Type B pancreatic cell (in vitro differentiated cells): ENCODE results near the gene TLR8. TPM values are rescaled to one million over a fixed set of nuclear protein-coding genes. Genes with fewer than 3 reads are reported as not detected.

Experiments used
- DNase-seq: peaks from one replicate; pipeline ENCODE4 v3.0.0; 2021; ENCODE audit warnings: mixed read lengths; ENCODE audit not compliant: unreplicated experiment; ENCODE audit errors: extremely low spot score
- H3K27ac Mint-ChIP-seq: 2 replicates; pipeline ENCODE4 v1.8.0; 2021; ENCODE audit warnings: mild to moderate bottlenecking, mixed read lengths
- H3K27me3 Mint-ChIP-seq: 2 replicates; pipeline ENCODE4 v1.8.0; 2021; ENCODE audit warnings: mixed read lengths
- H3K36me3 Mint-ChIP-seq: 2 replicates; pipeline ENCODE4 v1.8.0; 2021; ENCODE audit warnings: mixed read lengths
- H3K4me1 Mint-ChIP-seq: one replicate; pipeline ENCODE4 v1.8.0; 2021; ENCODE audit warnings: mixed read lengths; ENCODE audit not compliant: unreplicated experiment
- H3K4me3 Mint-ChIP-seq: 2 replicates; pipeline ENCODE4 v1.8.0; 2021; ENCODE audit warnings: mild to moderate bottlenecking, mixed read lengths
- H3K9me3 Mint-ChIP-seq: 2 replicates; pipeline ENCODE4 v1.8.0; 2021; ENCODE audit warnings: mixed read lengths
- total RNA-seq: library from RNA; stranded (reverse); gene quantifications from 2 replicates; pipeline ENCODE4 v1.2.1, GENCODE V29; 2021; ENCODE audit warnings: low replicate concordance
- TF ChIP-seq, protein P1 (sequence below): fragments of 200-600 bp; sonication (generic); conservative IDR thresholded peaks from 2 replicates; pipeline ENCODE4 v1.5.0; 2021; ENCODE audit warnings: antibody characterized with exemption, mild to moderate bottlenecking

The TLR8 gene
- total RNA-seq, 1 donor from 2014 or later: not detected

DNA sequence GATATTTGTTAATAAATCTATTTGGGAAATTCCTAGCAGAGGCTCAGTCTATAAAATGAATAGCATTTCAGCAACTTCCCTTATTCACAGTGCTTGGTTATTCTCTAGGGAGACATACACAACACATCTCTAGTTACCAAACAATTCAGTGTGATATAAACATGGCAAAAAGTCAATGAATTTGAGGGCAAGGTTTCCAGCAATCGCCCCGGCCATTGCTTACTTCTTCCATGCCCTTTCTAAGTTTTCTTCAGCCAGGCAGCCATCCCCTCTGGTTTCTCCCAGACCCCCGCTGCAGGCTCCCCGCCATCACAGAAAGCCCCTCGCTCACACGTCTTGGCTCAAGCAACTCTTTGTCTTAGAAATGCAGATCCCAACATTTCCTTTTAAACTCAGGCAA lies 35.2 kb upstream of the TLR8 start:
- Mint-ChIP-seq H3K4me3 (no peak overlapping the region), H3K27me3 (no peaks in the 10 kb centered on the region), H3K4me1 (no peaks in the 10 kb centered on the region), H3K36me3 (no peaks in the 10 kb centered on the region), H3K9me3 (peaks cover 13% of the 10 kb centered on the region), H3K27ac (no peak overlapping the region)
- TF ChIP-seq, protein P1, sequence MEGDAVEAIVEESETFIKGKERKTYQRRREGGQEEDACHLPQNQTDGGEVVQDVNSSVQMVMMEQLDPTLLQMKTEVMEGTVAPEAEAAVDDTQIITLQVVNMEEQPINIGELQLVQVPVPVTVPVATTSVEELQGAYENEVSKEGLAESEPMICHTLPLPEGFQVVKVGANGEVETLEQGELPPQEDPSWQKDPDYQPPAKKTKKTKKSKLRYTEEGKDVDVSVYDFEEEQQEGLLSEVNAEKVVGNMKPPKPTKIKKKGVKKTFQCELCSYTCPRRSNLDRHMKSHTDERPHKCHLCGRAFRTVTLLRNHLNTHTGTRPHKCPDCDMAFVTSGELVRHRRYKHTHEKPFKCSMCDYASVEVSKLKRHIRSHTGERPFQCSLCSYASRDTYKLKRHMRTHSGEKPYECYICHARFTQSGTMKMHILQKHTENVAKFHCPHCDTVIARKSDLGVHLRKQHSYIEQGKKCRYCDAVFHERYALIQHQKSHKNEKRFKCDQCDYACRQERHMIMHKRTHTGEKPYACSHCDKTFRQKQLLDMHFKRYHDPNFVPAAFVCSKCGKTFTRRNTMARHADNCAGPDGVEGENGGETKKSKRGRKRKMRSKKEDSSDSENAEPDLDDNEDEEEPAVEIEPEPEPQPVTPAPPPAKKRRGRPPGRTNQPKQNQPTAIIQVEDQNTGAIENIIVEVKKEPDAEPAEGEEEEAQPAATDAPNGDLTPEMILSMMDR: no peak
- DNase-seq: no peak

DNA sequence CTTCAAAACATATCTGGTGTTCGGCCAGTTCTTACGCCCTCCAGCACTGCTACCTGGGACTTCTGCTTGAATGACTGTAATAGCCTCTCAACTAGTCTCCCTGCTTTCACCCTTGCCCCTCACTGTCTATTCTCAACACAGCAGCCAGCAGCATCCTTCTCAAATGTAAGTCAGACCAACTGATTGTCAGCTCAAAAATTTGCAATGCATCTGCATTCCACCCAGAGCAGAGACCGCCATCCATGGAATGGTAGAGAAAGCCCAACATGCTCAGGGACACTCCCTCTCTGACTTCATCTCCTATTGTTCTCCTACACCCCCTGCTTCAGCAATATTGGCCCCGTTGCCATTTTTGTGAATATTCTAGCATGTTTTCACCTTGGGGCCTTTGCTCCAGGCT lies 33.7 kb upstream of the TLR8 start:
- no peaks in the 10 kb centered on the region for H3K36me3 Mint-ChIP-seq
- TF ChIP-seq, protein P1: no peak
- DNase-seq: no peak
- no peak overlapping the region for H3K27ac Mint-ChIP-seq
- no peak overlapping the region for H3K4me3 Mint-ChIP-seq
- H3K27me3 Mint-ChIP-seq: no peaks in the 10 kb centered on the region
- no peaks in the 10 kb centered on the region for H3K4me1 Mint-ChIP-seq
- peaks cover 13% of the 10 kb centered on the region for H3K9me3 Mint-ChIP-seq

DNA sequence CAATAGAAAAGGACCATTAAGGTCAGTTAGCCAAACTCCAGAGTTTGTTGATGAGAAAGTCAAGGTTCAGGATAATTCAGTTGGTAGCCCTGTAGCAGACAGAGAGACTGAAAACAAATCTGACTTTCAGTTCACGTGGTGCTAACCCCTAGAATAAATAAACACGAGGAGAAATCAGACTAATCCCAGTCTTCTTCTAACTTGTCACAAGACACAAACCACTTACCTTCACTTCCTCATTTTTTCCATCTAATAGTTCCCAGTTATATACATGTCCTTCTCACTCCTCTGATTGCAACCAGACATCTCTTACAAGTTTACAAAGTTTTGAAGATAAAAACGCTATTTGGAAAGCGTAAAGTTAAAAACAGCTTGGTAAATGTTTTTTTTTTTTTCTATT lies 31.8 kb upstream of the TLR8 start:
- no peaks in the 10 kb centered on the region for H3K36me3 Mint-ChIP-seq
- H3K4me1 Mint-ChIP-seq: no peaks in the 10 kb centered on the region
- H3K9me3 Mint-ChIP-seq: peaks cover 9% of the 10 kb centered on the region
- TF ChIP-seq, protein P1: no peak
- H3K27ac Mint-ChIP-seq: no peak overlapping the region
- no peak for DNase-seq
- no peaks in the 10 kb centered on the region for H3K27me3 Mint-ChIP-seq
- H3K4me3 Mint-ChIP-seq: no peak overlapping the region

DNA sequence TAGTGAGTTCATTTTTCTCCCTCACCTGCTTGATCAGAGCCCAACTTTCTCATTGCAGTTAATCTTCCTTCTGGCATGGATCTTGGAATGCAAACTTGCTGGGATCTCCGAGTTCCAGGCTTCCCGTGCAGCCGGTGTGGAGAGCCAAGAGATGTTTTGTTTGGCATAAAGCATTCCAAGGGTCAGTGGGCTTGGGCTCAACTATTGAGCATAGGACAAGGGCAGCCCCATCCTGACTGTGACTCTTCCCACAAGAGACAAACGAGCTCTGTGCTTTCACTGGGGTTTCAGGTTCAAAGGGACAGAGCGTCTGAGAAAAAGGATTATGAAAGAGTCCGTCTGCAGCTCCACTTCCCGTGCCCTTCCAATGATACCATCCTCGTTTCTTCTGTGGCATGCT lies 29.0 kb upstream of the TLR8 start:
- no peaks in the 10 kb centered on the region for H3K36me3 Mint-ChIP-seq
- no peaks in the 10 kb centered on the region for H3K4me1 Mint-ChIP-seq
- H3K9me3 Mint-ChIP-seq: peaks cover 5% of the 10 kb centered on the region
- no peak overlapping the region for H3K4me3 Mint-ChIP-seq
- TF ChIP-seq, protein P1: no peak
- H3K27me3 Mint-ChIP-seq: no peaks in the 10 kb centered on the region
- H3K27ac Mint-ChIP-seq: no peak overlapping the region
- DNase-seq: no peak

DNA sequence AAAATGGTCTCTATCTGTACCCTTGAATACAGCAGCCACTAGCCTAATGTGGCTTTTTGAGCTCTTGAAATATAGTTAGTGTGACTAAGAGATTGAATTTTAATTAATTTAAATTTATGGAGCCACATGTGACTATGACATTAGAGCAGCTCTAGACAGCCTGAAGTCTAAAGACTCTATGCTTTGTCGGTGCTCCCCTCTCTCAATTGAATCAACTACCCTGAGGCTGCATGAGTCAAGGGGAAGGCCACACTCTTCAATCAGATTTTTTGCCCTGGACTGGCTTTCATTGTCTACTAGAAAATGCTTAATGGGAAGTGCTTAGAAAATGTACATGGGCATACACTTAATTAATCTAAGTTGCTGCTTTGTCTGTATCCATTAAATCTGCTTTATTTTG lies 27.9 kb upstream of the TLR8 start:
- DNase-seq: no peak
- TF ChIP-seq, protein P1: no peak
- Mint-ChIP-seq H3K36me3 (no peaks in the 10 kb centered on the region), H3K4me1 (no peaks in the 10 kb centered on the region), H3K27me3 (no peaks in the 10 kb centered on the region), H3K4me3 (no peak overlapping the region), H3K9me3 (peaks cover 5% of the 10 kb centered on the region), H3K27ac (no peak overlapping the region)

DNA sequence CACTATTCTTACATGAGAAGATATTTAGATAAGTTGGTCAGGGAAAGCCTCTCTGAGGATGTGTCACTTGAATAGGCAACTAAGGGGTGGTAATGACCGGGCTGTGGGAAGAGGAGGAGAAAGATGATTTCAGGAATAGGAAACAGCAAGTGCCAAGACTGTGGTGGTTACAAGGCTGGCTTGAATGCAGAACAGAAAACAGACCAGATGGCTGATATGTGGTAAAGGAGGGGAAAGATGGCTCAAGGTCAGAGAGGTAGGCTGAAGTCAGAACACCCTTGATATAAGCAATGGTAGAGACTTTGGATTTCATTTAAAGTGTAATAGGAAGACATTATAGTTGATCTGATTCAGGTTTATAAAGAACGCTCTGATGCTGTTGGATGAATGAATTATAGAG lies 24.5 kb upstream of the TLR8 start:
- Mint-ChIP-seq H3K27me3 (no peaks in the 10 kb centered on the region), H3K27ac (no peak overlapping the region), H3K36me3 (no peaks in the 10 kb centered on the region), H3K9me3 (peaks cover 5% of the 10 kb centered on the region), H3K4me3 (no peak overlapping the region), H3K4me1 (no peaks in the 10 kb centered on the region)
- DNase-seq: no peak
- TF ChIP-seq, protein P1: no peak
